ENCODE measurements around the gene AGBL3.

- TF ChIP-seq YY1 (IDR thresholded peaks at IDR 0.05; ENCODE audit: insufficient read depth, insufficient read length) (no peak), ZNF274 (IDR thresholded peaks at IDR 0.05; ENCODE audit: low read depth, low read length) (no peak)
Measured at GRCh38 chr7:135162382-135163001, 176.2 kb downstream of the AGBL3 start.
